Measurements from ENCODE around the gene ZNF552.
"Not testable (repeated sequence)": the region's sequence is repeated elsewhere in the genome, so short reads cannot be mapped to it uniquely, and the experiment has no call there.

DNA sequence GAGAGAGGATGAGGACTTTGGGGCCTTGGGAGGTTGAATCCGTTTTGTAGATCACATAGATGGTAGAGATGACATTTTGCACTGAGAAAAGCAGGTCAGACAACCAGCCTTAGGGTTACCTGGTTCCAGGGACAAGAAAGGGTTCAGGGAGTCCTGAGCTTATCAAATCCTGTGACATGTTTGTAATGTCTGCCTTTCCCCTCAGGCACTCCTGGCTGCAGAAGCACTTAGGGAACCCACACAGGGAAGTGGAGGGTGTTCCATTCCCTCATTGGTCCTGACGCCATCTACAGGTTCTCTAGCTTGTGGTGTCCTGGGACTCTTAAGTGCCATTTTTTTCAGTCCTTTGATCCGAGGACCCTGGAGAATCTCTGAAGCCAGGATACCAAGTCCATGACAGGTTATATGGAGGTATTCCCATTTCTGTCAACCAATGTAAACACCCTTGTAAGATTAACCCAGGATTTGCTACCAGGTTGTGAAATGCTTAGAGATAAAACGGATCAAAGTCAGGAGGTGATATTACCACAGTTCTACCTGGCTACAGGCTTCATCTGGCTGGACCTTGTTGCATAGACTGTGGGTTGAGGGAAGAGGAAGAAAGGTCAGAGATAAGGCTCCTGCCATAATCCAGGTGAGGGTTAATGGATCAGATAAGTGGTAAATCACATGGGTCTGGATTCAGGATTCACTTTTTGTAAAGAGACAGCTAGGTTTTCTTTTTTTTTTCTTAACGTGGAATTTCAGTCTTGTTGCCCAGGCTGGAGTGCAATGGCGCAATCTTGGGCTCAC lies 37.3 kb upstream of the ZNF552 start:
- TF ChIP-seq, protein P1, sequence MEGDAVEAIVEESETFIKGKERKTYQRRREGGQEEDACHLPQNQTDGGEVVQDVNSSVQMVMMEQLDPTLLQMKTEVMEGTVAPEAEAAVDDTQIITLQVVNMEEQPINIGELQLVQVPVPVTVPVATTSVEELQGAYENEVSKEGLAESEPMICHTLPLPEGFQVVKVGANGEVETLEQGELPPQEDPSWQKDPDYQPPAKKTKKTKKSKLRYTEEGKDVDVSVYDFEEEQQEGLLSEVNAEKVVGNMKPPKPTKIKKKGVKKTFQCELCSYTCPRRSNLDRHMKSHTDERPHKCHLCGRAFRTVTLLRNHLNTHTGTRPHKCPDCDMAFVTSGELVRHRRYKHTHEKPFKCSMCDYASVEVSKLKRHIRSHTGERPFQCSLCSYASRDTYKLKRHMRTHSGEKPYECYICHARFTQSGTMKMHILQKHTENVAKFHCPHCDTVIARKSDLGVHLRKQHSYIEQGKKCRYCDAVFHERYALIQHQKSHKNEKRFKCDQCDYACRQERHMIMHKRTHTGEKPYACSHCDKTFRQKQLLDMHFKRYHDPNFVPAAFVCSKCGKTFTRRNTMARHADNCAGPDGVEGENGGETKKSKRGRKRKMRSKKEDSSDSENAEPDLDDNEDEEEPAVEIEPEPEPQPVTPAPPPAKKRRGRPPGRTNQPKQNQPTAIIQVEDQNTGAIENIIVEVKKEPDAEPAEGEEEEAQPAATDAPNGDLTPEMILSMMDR (IDR thresholded peaks at IDR 0.05): not testable (repeated sequence)
- TF ChIP-seq EZH2 (IDR thresholded peaks at IDR 0.05; ENCODE audit: borderline replicate concordance, insufficient read depth, low read depth, low read length, poor library complexity, severe bottlenecking): not testable (repeated sequence)
